Measurements from ENCODE around the gene HCN4. TPM values are rescaled to one million over a fixed set of nuclear protein-coding genes. Genes with fewer than 3 reads are reported as not detected.

HCN4 gene
- total and polyA plus RNA-seq, 2 of the 8 experiments (the other 6 are each of a cell fraction or from before 2014, with no cell fraction given): 3.7 to 8.5 TPM

DNA sequence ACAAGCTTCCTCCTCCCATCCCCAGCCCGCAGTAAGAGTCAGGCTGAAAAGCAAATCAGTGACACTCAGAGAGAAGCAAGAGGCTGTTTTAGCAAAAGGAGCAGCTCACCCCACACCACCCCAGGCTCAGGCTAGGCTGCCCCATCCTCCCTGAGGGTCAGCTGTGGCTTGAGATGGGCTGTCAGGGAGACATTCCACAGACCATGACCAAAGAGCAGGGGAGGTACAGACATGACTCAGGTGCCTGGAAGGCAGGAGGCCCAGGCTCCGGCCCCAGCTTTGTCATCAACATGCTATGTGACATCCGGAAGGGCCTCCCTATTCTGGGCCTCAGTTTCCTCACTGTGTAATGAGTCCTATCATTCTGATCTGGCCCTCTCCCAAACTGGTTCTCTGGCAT lies 24.7 kb downstream of the HCN4 start (continued):
- TF ChIP-seq, protein P1, sequence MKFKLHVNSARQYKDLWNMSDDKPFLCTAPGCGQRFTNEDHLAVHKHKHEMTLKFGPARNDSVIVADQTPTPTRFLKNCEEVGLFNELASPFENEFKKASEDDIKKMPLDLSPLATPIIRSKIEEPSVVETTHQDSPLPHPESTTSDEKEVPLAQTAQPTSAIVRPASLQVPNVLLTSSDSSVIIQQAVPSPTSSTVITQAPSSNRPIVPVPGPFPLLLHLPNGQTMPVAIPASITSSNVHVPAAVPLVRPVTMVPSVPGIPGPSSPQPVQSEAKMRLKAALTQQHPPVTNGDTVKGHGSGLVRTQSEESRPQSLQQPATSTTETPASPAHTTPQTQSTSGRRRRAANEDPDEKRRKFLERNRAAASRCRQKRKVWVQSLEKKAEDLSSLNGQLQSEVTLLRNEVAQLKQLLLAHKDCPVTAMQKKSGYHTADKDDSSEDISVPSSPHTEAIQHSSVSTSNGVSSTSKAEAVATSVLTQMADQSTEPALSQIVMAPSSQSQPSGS (IDR thresholded peaks at IDR 0.05; ENCODE audit: low read length): no peak
- TF ChIP-seq KDM1A (IDR thresholded peaks at IDR 0.05; ENCODE audit: borderline replicate concordance, low read length) (no peak), PHF8 (conservative IDR thresholded peaks at IDR 0.05; ENCODE audit: low read depth, low read length) (no peak), RBBP5 (IDR thresholded peaks at IDR 0.05; ENCODE audit: borderline replicate concordance, low read depth, low read length) (no peak)
